Measurements from ENCODE around the gene GABRB2.

DNA sequence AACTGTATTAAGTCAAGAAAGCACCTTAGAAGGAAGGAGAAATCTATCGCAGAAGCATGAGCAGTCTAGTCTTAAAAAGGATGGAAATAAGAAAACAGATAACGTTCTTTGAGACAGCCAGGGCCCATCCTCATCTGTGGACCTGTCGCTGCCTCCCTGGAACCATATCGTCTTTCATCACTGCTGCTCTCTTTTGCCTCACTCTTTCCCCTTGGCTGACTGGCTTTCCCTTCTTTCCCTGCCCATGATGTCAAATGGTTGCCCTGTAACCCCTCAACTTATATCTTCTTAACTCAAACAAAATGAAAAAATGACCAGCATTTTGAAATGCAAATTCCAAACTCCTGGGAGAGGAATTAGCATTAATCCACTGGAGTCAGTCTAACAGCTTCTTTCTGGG, 299.8 kb downstream of the GABRB2 start:
- TF ChIP-seq EZH2 (IDR thresholded peaks at IDR 0.05; ENCODE audit: insufficient read depth, low read length) = no peak
- no peak for TF ChIP-seq CTCF (IDR thresholded peaks at IDR 0.05; ENCODE audit: insufficient read depth, low read depth, low read length)

Measured in astrocyte (in vitro differentiated cells and primary cell).